K562 (cell line): ENCODE measurements around the gene WDR64. TPM values are rescaled to one million over a fixed set of nuclear protein-coding genes. Genes with fewer than 3 reads are reported as not detected.
A peak's percentile ranks its signal among the peaks of the same experiment; 100 is the strongest.

Source experiments
- ATF1 ChIP-seq, 2 experiments: fragments of 450-650 bp in 1 of 2; IDR thresholded peaks; 2 replicates each; pipeline ENCODE4 v1.6.1; 2016; ENCODE audit warnings: missing compliant biosample characterization in 1 of 2, missing genetic modification characterization in 1 of 2
- CTBP1 ChIP-seq: fragments of 450-650 bp; IDR thresholded peaks from 2 replicates; pipeline ENCODE4 v1.6.1; 2016; ENCODE audit warnings: borderline replicate concordance
- DPF2 ChIP-seq: fragments of 450-650 bp; IDR thresholded peaks from 2 replicates; pipeline ENCODE4 v1.6.1; 2016
- FOXK2 ChIP-seq, 2 experiments: fragments of 450-650 bp; IDR thresholded peaks in 1 of 2; conservative IDR thresholded peaks in 1 of 2; 2 replicates each; pipeline ENCODE4 v1.6.1; 2016; ENCODE audit warnings: low read depth in 2 of 2, mild to moderate bottlenecking in 1 of 2
- HOXB6 ChIP-seq: fragments of 250-450 bp; sonication (Bioruptor Pico); IDR thresholded peaks from 2 replicates; pipeline ENCODE4 v1.5.1; 2022; ENCODE audit warnings: mild to moderate bottlenecking, borderline replicate concordance
- PRMT5 ChIP-seq: sonication (generic); formaldehyde crosslinking; IDR thresholded peaks from 2 replicates; pipeline ENCODE4 v1.5.0; 2020; ENCODE audit warnings: missing genetic modification reagents
- SMC3 ChIP-seq: conservative IDR thresholded peaks from 2 replicates; pipeline ENCODE4 v1.6.1; 2011; ENCODE audit warnings: low read depth, low read length, improper control_type of control experiment; ENCODE audit not compliant: insufficient read depth
- TRIM24 ChIP-seq, 2 experiments: fragments of 450-650 bp; IDR thresholded peaks; 2 replicates each; pipeline ENCODE4 v1.6.1; 2016
- TRIM28 ChIP-seq: fragments of 450-650 bp; IDR thresholded peaks from 2 replicates; pipeline ENCODE4 v1.6.1; 2017
- U2AF1 ChIP-seq: fragments of 200-400 bp; formaldehyde crosslinking; optimal IDR thresholded peaks from 2 replicates; pipeline ENCODE3; 2017; ENCODE audit warnings: mild to moderate bottlenecking, low read depth, low read length, moderate library complexity
- polyA plus RNA-seq, 8 experiments: library from polyadenylated mRNA; depleted of rRNA in 4 of 8; stranded (reverse) in 5 of 8; unstranded in 3 of 8; fragments of >200 nt; fragmentation: Nextera tagmentation in 2 of 8; fragmentation: Illumina TruSeq in 1 of 8; extraction: Ambion mirVana in 2 of 8; extraction: Trizol in 1 of 8; gene quantifications; 2 replicates each; pipeline versions ENCODE4 v1.2.1 to v1.2.3, GENCODE V29; 2011 to 2014; ENCODE audit warnings: inconsistent platforms in 1 of 8, missing spikeins in 1 of 8
- total RNA-seq, 7 experiments: library from RNA; depleted of rRNA in 6 of 7; stranded (reverse); fragments of >200 nt in 6 of 7; fragmentation: Illumina TruSeq in 2 of 7; extraction: Trizol in 2 of 7; gene quantifications; 2 replicates each; pipeline versions ENCODE4 v1.2.1 to v1.2.3, GENCODE V29; 2011 to 2021; ENCODE audit warnings: low replicate concordance in 1 of 7
- TF ChIP-seq, protein P1 (sequence below): fragments of 450-650 bp; IDR thresholded peaks from 2 replicates; pipeline ENCODE4 v1.6.1; 2016; ENCODE audit warnings: mild to moderate bottlenecking, moderate library complexity
- TF ChIP-seq, protein P2 (sequence below), 2 experiments: IDR thresholded peaks in 1 of 2; conservative IDR thresholded peaks in 1 of 2; 2 replicates each; pipeline ENCODE4 v1.6.1; 2016; ENCODE audit warnings: low read depth in 2 of 2, mild to moderate bottlenecking in 1 of 2, missing compliant biosample characterization in 1 of 2, missing genetic modification characterization in 1 of 2, moderate library complexity in 1 of 2
- TF ChIP-seq, protein P3 (sequence below), 2 experiments: fragments of 450-650 bp in 1 of 2; sonication (generic) in 1 of 2; formaldehyde crosslinking in 1 of 2; IDR thresholded peaks in 1 of 2; conservative IDR thresholded peaks in 1 of 2; 2 replicates each; pipeline versions ENCODE4 v1.6.1 to v1.8.1; 2016 to 2023; ENCODE audit warnings: mild to moderate bottlenecking in 2 of 2, moderate library complexity in 2 of 2, inconsistent platforms in 1 of 2, missing genetic modification reagents in 1 of 2

WDR64 gene
- total and polyA plus RNA-seq, 9 of the 15 experiments (the other 6 are each of a cell fraction or from before 2014, with no cell fraction given) = 0.06 to 0.29 (median 0.19) TPM; not detected in 5

DNA sequence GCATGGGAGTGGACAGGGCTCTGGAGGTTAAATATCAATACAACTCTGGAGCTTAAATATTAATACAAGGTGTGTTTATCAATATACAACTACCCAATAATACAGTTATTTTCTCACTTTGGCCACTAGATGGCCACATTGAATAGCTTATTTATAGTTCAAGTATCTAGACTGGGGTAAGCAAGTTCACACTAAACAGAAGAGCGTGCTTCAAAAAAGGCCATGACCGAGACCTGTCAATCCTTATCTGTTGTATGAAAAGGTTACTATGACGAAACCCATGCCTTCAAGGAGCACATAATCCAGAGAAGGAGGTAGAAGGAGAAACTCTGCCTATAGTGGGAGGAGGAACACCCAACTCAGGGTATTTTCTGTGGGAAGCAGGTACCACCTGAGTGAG is 41.0 kb upstream of the WDR64 start (continued):
- TF ChIP-seq, protein P1, sequence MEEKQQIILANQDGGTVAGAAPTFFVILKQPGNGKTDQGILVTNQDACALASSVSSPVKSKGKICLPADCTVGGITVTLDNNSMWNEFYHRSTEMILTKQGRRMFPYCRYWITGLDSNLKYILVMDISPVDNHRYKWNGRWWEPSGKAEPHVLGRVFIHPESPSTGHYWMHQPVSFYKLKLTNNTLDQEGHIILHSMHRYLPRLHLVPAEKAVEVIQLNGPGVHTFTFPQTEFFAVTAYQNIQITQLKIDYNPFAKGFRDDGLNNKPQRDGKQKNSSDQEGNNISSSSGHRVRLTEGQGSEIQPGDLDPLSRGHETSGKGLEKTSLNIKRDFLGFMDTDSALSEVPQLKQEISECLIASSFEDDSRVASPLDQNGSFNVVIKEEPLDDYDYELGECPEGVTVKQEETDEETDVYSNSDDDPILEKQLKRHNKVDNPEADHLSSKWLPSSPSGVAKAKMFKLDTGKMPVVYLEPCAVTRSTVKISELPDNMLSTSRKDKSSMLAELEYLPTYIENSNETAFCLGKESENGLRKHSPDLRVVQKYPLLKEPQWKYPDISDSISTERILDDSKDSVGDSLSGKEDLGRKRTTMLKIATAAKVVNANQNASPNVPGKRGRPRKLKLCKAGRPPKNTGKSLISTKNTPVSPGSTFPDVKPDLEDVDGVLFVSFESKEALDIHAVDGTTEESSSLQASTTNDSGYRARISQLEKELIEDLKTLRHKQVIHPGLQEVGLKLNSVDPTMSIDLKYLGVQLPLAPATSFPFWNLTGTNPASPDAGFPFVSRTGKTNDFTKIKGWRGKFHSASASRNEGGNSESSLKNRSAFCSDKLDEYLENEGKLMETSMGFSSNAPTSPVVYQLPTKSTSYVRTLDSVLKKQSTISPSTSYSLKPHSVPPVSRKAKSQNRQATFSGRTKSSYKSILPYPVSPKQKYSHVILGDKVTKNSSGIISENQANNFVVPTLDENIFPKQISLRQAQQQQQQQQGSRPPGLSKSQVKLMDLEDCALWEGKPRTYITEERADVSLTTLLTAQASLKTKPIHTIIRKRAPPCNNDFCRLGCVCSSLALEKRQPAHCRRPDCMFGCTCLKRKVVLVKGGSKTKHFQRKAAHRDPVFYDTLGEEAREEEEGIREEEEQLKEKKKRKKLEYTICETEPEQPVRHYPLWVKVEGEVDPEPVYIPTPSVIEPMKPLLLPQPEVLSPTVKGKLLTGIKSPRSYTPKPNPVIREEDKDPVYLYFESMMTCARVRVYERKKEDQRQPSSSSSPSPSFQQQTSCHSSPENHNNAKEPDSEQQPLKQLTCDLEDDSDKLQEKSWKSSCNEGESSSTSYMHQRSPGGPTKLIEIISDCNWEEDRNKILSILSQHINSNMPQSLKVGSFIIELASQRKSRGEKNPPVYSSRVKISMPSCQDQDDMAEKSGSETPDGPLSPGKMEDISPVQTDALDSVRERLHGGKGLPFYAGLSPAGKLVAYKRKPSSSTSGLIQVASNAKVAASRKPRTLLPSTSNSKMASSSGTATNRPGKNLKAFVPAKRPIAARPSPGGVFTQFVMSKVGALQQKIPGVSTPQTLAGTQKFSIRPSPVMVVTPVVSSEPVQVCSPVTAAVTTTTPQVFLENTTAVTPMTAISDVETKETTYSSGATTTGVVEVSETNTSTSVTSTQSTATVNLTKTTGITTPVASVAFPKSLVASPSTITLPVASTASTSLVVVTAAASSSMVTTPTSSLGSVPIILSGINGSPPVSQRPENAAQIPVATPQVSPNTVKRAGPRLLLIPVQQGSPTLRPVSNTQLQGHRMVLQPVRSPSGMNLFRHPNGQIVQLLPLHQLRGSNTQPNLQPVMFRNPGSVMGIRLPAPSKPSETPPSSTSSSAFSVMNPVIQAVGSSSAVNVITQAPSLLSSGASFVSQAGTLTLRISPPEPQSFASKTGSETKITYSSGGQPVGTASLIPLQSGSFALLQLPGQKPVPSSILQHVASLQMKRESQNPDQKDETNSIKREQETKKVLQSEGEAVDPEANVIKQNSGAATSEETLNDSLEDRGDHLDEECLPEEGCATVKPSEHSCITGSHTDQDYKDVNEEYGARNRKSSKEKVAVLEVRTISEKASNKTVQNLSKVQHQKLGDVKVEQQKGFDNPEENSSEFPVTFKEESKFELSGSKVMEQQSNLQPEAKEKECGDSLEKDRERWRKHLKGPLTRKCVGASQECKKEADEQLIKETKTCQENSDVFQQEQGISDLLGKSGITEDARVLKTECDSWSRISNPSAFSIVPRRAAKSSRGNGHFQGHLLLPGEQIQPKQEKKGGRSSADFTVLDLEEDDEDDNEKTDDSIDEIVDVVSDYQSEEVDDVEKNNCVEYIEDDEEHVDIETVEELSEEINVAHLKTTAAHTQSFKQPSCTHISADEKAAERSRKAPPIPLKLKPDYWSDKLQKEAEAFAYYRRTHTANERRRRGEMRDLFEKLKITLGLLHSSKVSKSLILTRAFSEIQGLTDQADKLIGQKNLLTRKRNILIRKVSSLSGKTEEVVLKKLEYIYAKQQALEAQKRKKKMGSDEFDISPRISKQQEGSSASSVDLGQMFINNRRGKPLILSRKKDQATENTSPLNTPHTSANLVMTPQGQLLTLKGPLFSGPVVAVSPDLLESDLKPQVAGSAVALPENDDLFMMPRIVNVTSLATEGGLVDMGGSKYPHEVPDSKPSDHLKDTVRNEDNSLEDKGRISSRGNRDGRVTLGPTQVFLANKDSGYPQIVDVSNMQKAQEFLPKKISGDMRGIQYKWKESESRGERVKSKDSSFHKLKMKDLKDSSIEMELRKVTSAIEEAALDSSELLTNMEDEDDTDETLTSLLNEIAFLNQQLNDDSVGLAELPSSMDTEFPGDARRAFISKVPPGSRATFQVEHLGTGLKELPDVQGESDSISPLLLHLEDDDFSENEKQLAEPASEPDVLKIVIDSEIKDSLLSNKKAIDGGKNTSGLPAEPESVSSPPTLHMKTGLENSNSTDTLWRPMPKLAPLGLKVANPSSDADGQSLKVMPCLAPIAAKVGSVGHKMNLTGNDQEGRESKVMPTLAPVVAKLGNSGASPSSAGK = peak; percentile 40; the same call in 1 of the 2 replicates
- TF ChIP-seq FOXK2 (conservative IDR thresholded peaks at IDR 0.05 in 1 of 2, IDR thresholded peaks at IDR 0.05 in 1 of 2; ENCODE audit: low read depth in 2 of 2) (peak; percentile 42 to 60; a peak in 3 of 4 replicates), HOXB6 (CRISPR knock-in tag) (no peak), TRIM28 (0 out of 2 replicates have a peak, but pooled peaks have one; percentile 67), ATF1 (CRISPR knock-in tag; IDR thresholded peaks at IDR 0.05) (no peak), ATF1 (tag; IDR thresholded peaks at IDR 0.05) (peak; percentile 44; the same call in 1 of the 2 replicates), PRMT5 (no peak), CTBP1 (no peak), TRIM24 (IDR thresholded peaks at IDR 0.05) (peak in 1 of 2 experiments; percentile 74; a peak in 2 of 4 replicates), SMC3 (peak; percentile 74), U2AF1 (no peak), DPF2 (peak; percentile 54; the same call in 1 of the 2 replicates)
- TF ChIP-seq, protein P2, sequence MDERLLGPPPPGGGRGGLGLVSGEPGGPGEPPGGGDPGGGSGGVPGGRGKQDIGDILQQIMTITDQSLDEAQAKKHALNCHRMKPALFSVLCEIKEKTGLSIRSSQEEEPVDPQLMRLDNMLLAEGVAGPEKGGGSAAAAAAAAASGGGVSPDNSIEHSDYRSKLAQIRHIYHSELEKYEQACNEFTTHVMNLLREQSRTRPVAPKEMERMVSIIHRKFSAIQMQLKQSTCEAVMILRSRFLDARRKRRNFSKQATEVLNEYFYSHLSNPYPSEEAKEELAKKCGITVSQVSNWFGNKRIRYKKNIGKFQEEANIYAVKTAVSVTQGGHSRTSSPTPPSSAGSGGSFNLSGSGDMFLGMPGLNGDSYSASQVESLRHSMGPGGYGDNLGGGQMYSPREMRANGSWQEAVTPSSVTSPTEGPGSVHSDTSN (CRISPR knock-in tag; IDR thresholded peaks at IDR 0.05; ENCODE audit: low read depth) = no peak
- TF ChIP-seq, protein P2 (tag; conservative IDR thresholded peaks at IDR 0.05; ENCODE audit: low read depth) = peak; percentile 83
- TF ChIP-seq, protein P3, sequence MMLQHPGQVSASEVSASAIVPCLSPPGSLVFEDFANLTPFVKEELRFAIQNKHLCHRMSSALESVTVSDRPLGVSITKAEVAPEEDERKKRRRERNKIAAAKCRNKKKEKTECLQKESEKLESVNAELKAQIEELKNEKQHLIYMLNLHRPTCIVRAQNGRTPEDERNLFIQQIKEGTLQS (IDR thresholded peaks at IDR 0.05) = peak; percentile 76
- TF ChIP-seq, protein P3 (CRISPR knock-in tag; conservative IDR thresholded peaks at IDR 0.05) = no peak
